ENCODE measurements around the gene RPP14. TPM values are rescaled to one million over a fixed set of nuclear protein-coding genes. Genes with fewer than 3 reads are reported as not detected.
"Not testable (repeated sequence)": the region's sequence is repeated elsewhere in the genome, so short reads cannot be mapped to it uniquely, and the experiment has no call there.

RPP14 gene
- 10 to 100 TPM; 12.1 to 14.4 TPM for total RNA-seq

- Mint-ChIP-seq H3K4me3 (peak within 1 kb of the TSS; percentile 99), H3K27me3 (ENCODE audit: low read depth) (peaks cover 5% of the 10 kb centered on the region), H3K4me1 (ENCODE audit: low read depth) (peaks cover 26% of the 10 kb centered on the region)
Observed at GRCh38 chr3:58305882-58306711, at the start of gene RPP14, which contains the start of gene HTD2. Gene RPP14, plus strand, starts transcription at chr3:58306245. Its CDS starts 4,085 bp downstream, at chr3:58310330. Gene HTD2, plus strand, starts transcription at chr3:58306520. Its CDS starts 11,094 bp downstream, at chr3:58317614.

GRCh38 chr3:58256511-58256910 lies 49.5 kb upstream of the RPP14 start:
- Mint-ChIP-seq H3K27ac (no peak overlapping the region), H3K9me3 (no peaks in the 10 kb centered on the region), H3K27me3 (ENCODE audit: low read depth) (no peaks in the 10 kb centered on the region), H3K4me3 (no peak overlapping the region), H3K36me3 (ENCODE audit: low read depth) (no peaks in the 10 kb centered on the region), H3K4me1 (ENCODE audit: low read depth) (no peaks in the 10 kb centered on the region)
- CTCF ChIA-PET, result no interaction called here
- intact Hi-C loops (cut with micrococcal nuclease), result no loop called here
- no peak for DNase-seq

More at GRCh38 chr3:58305882-58306711, at the start of gene RPP14, which contains the start of gene HTD2:
- CTCF ChIA-PET, result interaction anchor here (0.6 to 5.3 kb wide), 52 partner anchors 9 to 714 kb away, joined by 3 to 40 read pairs (median 5); partner anchors contain the start of genes FLNB, KCTD6 and PXK
- intact Hi-C loops (cut with micrococcal nuclease), result loop anchor here (1.0 to 5.0 kb wide), 16 partner anchors 15 to 709 kb away; partner anchors contain the start of genes ABHD6, ARF4, FLNB and KCTD6
- Mint-ChIP-seq H3K36me3 (ENCODE audit: low read depth) (peaks cover 16% of the 10 kb centered on the region), H3K27ac (peak within 1 kb of the TSS; percentile 96), H3K9me3 (peaks cover 2% of the 10 kb centered on the region)
- peak; percentile 99 for DNase-seq

- no peaks in the 10 kb centered on the region for H3K4me1 Mint-ChIP-seq (ENCODE audit: low read depth)
- no peaks in the 10 kb centered on the region for H3K9me3 Mint-ChIP-seq
- no peak for DNase-seq
- H3K36me3 Mint-ChIP-seq (ENCODE audit: low read depth), result no peaks in the 10 kb centered on the region
- H3K4me3 Mint-ChIP-seq, result no peak overlapping the region
- CTCF ChIA-PET, result interaction anchor here (0.6 kb wide), 1 partner anchor 125 kb away, joined by 4 read pairs; no protein-coding TSS in a partner anchor
- H3K27ac Mint-ChIP-seq, result no peak overlapping the region
- intact Hi-C loops (cut with micrococcal nuclease), result no loop called here
- no peaks in the 10 kb centered on the region for H3K27me3 Mint-ChIP-seq (ENCODE audit: low read depth)
Observed at GRCh38 chr3:58258392-58259055, 47.5 kb upstream of the RPP14 start.

- intact Hi-C loops (cut with micrococcal nuclease), result no loop called here
- no peak overlapping the region for H3K27ac Mint-ChIP-seq
- CTCF ChIA-PET, result interaction anchor here (0.6 kb wide), 1 partner anchor 166 kb away, joined by 3 read pairs; no protein-coding TSS in a partner anchor
- peak; percentile 13 for DNase-seq
- no peak overlapping the region for H3K4me3 Mint-ChIP-seq
- H3K4me1 Mint-ChIP-seq (ENCODE audit: low read depth), result no peaks in the 10 kb centered on the region
- no peaks in the 10 kb centered on the region for H3K27me3 Mint-ChIP-seq (ENCODE audit: low read depth)
- H3K9me3 Mint-ChIP-seq, result no peaks in the 10 kb centered on the region
- H3K36me3 Mint-ChIP-seq (ENCODE audit: low read depth), result no peaks in the 10 kb centered on the region
Observed at GRCh38 chr3:58260261-58260731, 45.7 kb upstream of the RPP14 start.

GRCh38 chr3:58260733-58261132 lies 45.3 kb upstream of the RPP14 start:
- DNase-seq, result no peak
- intact Hi-C loops (cut with micrococcal nuclease), result no loop called here
- no peak overlapping the region for H3K27ac Mint-ChIP-seq
- no peaks in the 10 kb centered on the region for H3K27me3 Mint-ChIP-seq (ENCODE audit: low read depth)
- no peak overlapping the region for H3K4me3 Mint-ChIP-seq
- no peaks in the 10 kb centered on the region for H3K9me3 Mint-ChIP-seq
- CTCF ChIA-PET, result no interaction called here
- no peaks in the 10 kb centered on the region for H3K4me1 Mint-ChIP-seq (ENCODE audit: low read depth)
- H3K36me3 Mint-ChIP-seq (ENCODE audit: low read depth), result no peaks in the 10 kb centered on the region

- H3K4me1 Mint-ChIP-seq (ENCODE audit: low read depth), result no peaks in the 10 kb centered on the region
- CTCF ChIA-PET, result no interaction called here
- no peak overlapping the region for H3K27ac Mint-ChIP-seq
- no peaks in the 10 kb centered on the region for H3K36me3 Mint-ChIP-seq (ENCODE audit: low read depth)
- intact Hi-C loops (cut with micrococcal nuclease), result no loop called here
- no peaks in the 10 kb centered on the region for H3K27me3 Mint-ChIP-seq (ENCODE audit: low read depth)
- no peaks in the 10 kb centered on the region for H3K9me3 Mint-ChIP-seq
- no peak overlapping the region for H3K4me3 Mint-ChIP-seq
- DNase-seq, result no peak
Observed at GRCh38 chr3:58261954-58262666, 43.9 kb upstream of the RPP14 start.

GRCh38 chr3:58266577-58266976 lies 39.5 kb upstream of the RPP14 start:
- no peak for DNase-seq
- intact Hi-C loops (cut with micrococcal nuclease), result no loop called here
- Mint-ChIP-seq H3K4me1 (ENCODE audit: low read depth) (no peaks in the 10 kb centered on the region), H3K9me3 (no peaks in the 10 kb centered on the region), H3K4me3 (no peak overlapping the region), H3K27me3 (ENCODE audit: low read depth) (no peaks in the 10 kb centered on the region), H3K36me3 (ENCODE audit: low read depth) (no peaks in the 10 kb centered on the region), H3K27ac (no peak overlapping the region)
- CTCF ChIA-PET, result no interaction called here

- intact Hi-C loops (cut with micrococcal nuclease); DNase-seq; H3K36me3 Mint-ChIP-seq (ENCODE audit: low read depth); H3K27ac Mint-ChIP-seq; H3K9me3 Mint-ChIP-seq; H3K27me3 Mint-ChIP-seq (ENCODE audit: low read depth); H3K4me1 Mint-ChIP-seq (ENCODE audit: low read depth); H3K4me3 Mint-ChIP-seq: not testable (repeated sequence)
- CTCF ChIA-PET, result interaction anchor here (0.6 kb wide), 1 partner anchor 129 kb away, joined by 3 read pairs; no protein-coding TSS in a partner anchor
Observed at GRCh38 chr3:58267543-58267942, 38.5 kb upstream of the RPP14 start.

- Mint-ChIP-seq H3K4me3 (no peak overlapping the region), H3K27ac (no peak overlapping the region), H3K36me3 (ENCODE audit: low read depth) (peaks cover 4% of the 10 kb centered on the region), H3K27me3 (ENCODE audit: low read depth) (no peaks in the 10 kb centered on the region), H3K9me3 (no peaks in the 10 kb centered on the region), H3K4me1 (ENCODE audit: low read depth) (peaks cover 8% of the 10 kb centered on the region)
- no peak for DNase-seq
- intact Hi-C loops (cut with micrococcal nuclease), result no loop called here
- CTCF ChIA-PET, result no interaction called here
Observed at GRCh38 chr3:58269356-58269755, 36.7 kb upstream of the RPP14 start.

GRCh38 chr3:58270485-58270884 lies 35.6 kb upstream of the RPP14 start:
- Mint-ChIP-seq H3K27ac (no peak overlapping the region), H3K9me3 (no peaks in the 10 kb centered on the region), H3K4me1 (ENCODE audit: low read depth) (peaks cover 8% of the 10 kb centered on the region), H3K4me3 (no peak overlapping the region), H3K36me3 (ENCODE audit: low read depth) (peaks cover 6% of the 10 kb centered on the region), H3K27me3 (ENCODE audit: low read depth) (no peaks in the 10 kb centered on the region)
- DNase-seq, result no peak
- intact Hi-C loops (cut with micrococcal nuclease), result no loop called here
- CTCF ChIA-PET, result no interaction called here

- Mint-ChIP-seq H3K36me3 (ENCODE audit: low read depth) (peaks cover 10% of the 10 kb centered on the region), H3K4me3 (no peak overlapping the region), H3K27ac (no peak overlapping the region), H3K9me3 (no peaks in the 10 kb centered on the region), H3K27me3 (ENCODE audit: low read depth) (no peaks in the 10 kb centered on the region), H3K4me1 (ENCODE audit: low read depth) (peaks cover 8% of the 10 kb centered on the region)
- DNase-seq, result peak; percentile 20
- CTCF ChIA-PET, result interaction anchor here (0.6 to 1.6 kb wide), 2 partner anchors 34 to 1456 kb away, joined by 5 to 8 read pairs; partner anchors contain the start of genes HTD2 and RPP14
- intact Hi-C loops (cut with micrococcal nuclease), result no loop called here
Observed at GRCh38 chr3:58271901-58272501, 34.0 kb upstream of the RPP14 start.
